Measurements from ENCODE around the gene IMMP2L. TPM values are rescaled to one million over a fixed set of nuclear protein-coding genes. Genes with fewer than 3 reads are reported as not detected.

Gene IMMP2L
- total and polyA plus RNA-seq, 2 of the 8 experiments (the other 6 are each of a cell fraction or from before 2014, with no cell fraction given), result 2.3 to 10.1 TPM

- TF ChIP-seq CTBP2 (IDR thresholded peaks at IDR 0.05; ENCODE audit: borderline replicate concordance, insufficient read depth, insufficient read length, low read length) (no peak), NRF1 (IDR thresholded peaks at IDR 0.05; ENCODE audit: low read depth, low read length) (no peak), SRF (IDR thresholded peaks at IDR 0.05; ENCODE audit: low read depth, low read length) (no peak), RAD21 (IDR thresholded peaks at IDR 0.05 in 1 of 2, conservative IDR thresholded peaks at IDR 0.05 in 1 of 2; ENCODE audit: low read depth in 2 of 2, low read length in 2 of 2) (no peak)
Measured at GRCh38 chr7:111113263-111114017, 448.9 kb downstream of the IMMP2L start (continued).

Data from H1 (cell line).